Gastrocnemius medialis (tissue), 4 donors: Measurements from ENCODE around the gene KLHDC7A. TPM values are rescaled to one million over a fixed set of nuclear protein-coding genes. Genes with fewer than 3 reads are reported as not detected.

Source experiments
- ATAC-seq, 2 donors: fragments of 150-250 bp; one replicate each; pipeline ENCODE4 v1.9.1; 2016
- DNase-seq, 2 donors: peaks; one replicate each; pipeline ENCODE4 v3.0.0-alpha.2; 2019
- H3K27ac ChIP-seq, 4 donors: fragments of 200-600 bp; sonication (generic); 1 replicate in 1 of 4; 2 replicates in 3 of 4; pipeline ENCODE4 v1.5.1; 2016 to 2018; ENCODE audit warnings: mild to moderate bottlenecking in 2 of 4, moderate library complexity in 1 of 4
- H3K27me3 ChIP-seq, 3 donors: fragments of 200-600 bp; sonication (generic) in 2 of 3; 1 replicate in 1 of 3; 2 replicates in 2 of 3; pipeline versions ENCODE4 v1.5.1 to v1.6.0; 2016 to 2019; ENCODE audit warnings: mild to moderate bottlenecking in 1 of 3, moderate library complexity in 1 of 3
- H3K36me3 ChIP-seq, 2 donors: fragments of 200-600 bp; sonication (generic) in 1 of 2; one replicate each; pipeline ENCODE4 v1.5.1; 2017 to 2018
- H3K4me1 ChIP-seq, 2 donors: fragments of 200-600 bp; sonication (generic) in 1 of 2; one replicate each; pipeline ENCODE4 v1.5.1; 2016 to 2017; ENCODE audit warnings: mild to moderate bottlenecking in 2 of 2
- H3K4me3 ChIP-seq, 4 donors: fragments of 200-600 bp; sonication (generic) in 3 of 4; 1 replicate in 1 of 4; 2 replicates in 3 of 4; pipeline ENCODE4 v1.5.1; 2016 to 2019; ENCODE audit warnings: mild to moderate bottlenecking in 2 of 4
- H3K9me3 ChIP-seq, 3 donors: fragments of 200-600 bp; sonication (generic) in 2 of 3; 1 replicate in 1 of 3; 2 replicates in 2 of 3; pipeline ENCODE4 v1.5.1; 2016 to 2019
- POLR2A ChIP-seq, 2 donors: fragments of 450-650 bp; IDR thresholded peaks; one replicate each; pipeline ENCODE4 v1.6.1; 2017; ENCODE audit warnings: antibody characterized with exemption in 2 of 2, mild to moderate bottlenecking in 2 of 2, moderate library complexity in 2 of 2
- in situ Hi-C, 4 donors: fragments of 200-750 bp; cut with MboI; loops; one replicate each; pipeline versions ENCODE4 v1.15.0 to v1.8.0; 2017; ENCODE audit warnings: low sequenced_read_pairs in 4 of 4
- intact Hi-C: fragments of 100-400 bp; cut with DNase I; formaldehyde crosslinking; loops from one replicate; pipeline ENCODE4 v1.15.1; 2023; ENCODE audit warnings: low total_unique reads
- total RNA-seq, 4 donors: library from RNA; depleted of rRNA; stranded (reverse); fragments of >200 nt; gene quantifications; one replicate each; pipeline versions ENCODE4 v1.1.0 to v1.2.3, GENCODE V29; 2016
- TF ChIP-seq, protein P1 (sequence below), 5 experiments: fragments of 450-650 bp in 3 of 5; fragments of 200-600 bp in 2 of 5; sonication (generic) in 2 of 5; IDR thresholded peaks in 4 of 5; conservative IDR thresholded peaks in 1 of 5; 1 replicate in 4 of 5; 2 replicates in 1 of 5; pipeline ENCODE4 v1.5.1; 2016 to 2019; ENCODE audit warnings: antibody characterized with exemption in 5 of 5, mild to moderate bottlenecking in 3 of 5, moderate library complexity in 3 of 5

KLHDC7A gene
- total RNA-seq, 4 donors from 2014 or later: 0.13 TPM; not detected in 3

DNA sequence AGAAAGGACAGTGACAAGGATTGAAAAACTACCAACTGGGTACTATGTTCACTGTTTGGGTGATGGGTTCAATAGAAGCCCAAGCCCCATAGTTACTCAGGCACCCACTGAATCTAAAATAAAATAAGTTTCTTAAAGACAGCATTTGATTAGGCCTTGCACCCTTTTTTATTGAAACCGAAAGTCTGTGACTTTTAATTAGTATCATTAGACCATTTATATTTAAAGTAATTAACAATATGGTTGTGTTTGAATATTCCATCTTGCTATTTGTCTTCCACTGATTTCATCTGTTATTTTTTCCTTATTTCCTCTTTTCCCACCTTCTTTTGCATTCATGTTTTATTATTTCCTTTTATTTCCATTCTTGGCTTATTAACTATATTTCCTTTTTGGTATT is 27.4 kb downstream of the KLHDC7A start:
- in situ Hi-C loops: no loop called here
- intact Hi-C loops: no loop called here
- Histone ChIP-seq H3K4me1 (no peaks in the 10 kb centered on the region), H3K9me3 (no peaks in the 10 kb centered on the region), H3K27ac (no peak overlapping the region), H3K27me3 (peaks cover 0 to 3% (median 0%) of the 10 kb centered on the region in 3 donors), H3K36me3 (no peaks in the 10 kb centered on the region), H3K4me3 (no peak overlapping the region)
- no peak for DNase-seq
- no peak for TF ChIP-seq POLR2A (IDR thresholded peaks at IDR 0.05)
- TF ChIP-seq, protein P1, sequence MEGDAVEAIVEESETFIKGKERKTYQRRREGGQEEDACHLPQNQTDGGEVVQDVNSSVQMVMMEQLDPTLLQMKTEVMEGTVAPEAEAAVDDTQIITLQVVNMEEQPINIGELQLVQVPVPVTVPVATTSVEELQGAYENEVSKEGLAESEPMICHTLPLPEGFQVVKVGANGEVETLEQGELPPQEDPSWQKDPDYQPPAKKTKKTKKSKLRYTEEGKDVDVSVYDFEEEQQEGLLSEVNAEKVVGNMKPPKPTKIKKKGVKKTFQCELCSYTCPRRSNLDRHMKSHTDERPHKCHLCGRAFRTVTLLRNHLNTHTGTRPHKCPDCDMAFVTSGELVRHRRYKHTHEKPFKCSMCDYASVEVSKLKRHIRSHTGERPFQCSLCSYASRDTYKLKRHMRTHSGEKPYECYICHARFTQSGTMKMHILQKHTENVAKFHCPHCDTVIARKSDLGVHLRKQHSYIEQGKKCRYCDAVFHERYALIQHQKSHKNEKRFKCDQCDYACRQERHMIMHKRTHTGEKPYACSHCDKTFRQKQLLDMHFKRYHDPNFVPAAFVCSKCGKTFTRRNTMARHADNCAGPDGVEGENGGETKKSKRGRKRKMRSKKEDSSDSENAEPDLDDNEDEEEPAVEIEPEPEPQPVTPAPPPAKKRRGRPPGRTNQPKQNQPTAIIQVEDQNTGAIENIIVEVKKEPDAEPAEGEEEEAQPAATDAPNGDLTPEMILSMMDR (IDR thresholded peaks at IDR 0.05 in 4 of 5, conservative IDR thresholded peaks at IDR 0.05 in 1 of 5): no peak
- no peak for ATAC-seq

DNA sequence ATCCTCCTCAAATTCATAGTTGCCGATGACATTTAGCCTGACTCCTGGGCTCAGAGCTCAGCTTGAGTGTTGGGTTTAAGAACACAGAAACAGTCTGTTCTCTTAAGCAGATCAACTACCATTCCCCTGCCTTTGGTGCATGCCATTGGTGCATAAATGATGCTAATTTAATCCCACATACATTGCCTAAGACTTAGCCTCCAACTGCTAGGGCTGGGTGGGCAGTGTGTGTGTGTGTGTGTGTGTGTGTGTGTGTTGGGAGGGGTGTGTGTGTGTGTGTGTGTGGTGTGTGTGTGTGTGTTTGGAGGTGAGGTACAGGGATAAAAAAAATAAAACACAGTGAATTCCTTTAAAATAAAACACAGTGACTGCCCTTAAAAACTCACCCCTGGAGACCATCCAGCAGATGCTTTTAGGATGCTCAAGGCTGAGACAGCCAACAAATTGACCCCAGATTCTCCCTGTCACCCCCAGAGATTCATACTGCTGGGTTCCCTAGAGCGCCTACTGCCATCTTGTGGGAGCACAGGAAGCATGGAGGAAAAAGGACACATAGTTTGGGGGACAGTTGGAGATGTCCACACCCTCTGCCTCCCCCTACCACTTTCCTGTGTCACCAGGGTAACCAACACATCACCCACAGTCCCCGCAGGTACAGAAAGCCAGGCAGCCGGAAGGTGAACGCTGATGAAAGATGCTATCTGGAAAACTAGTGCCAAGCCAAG is 30.6 kb downstream of the KLHDC7A start:
- DNase-seq (no peak), ATAC-seq (no peak)
- intact Hi-C loops (no loop called here), in situ Hi-C loops (no loop called here)
- Histone ChIP-seq H3K4me1 (no peaks in the 10 kb centered on the region), H3K36me3 (no peaks in the 10 kb centered on the region), H3K9me3 (peaks cover 0 to 5% (median 0%) of the 10 kb centered on the region in 3 donors), H3K27me3 (peaks cover 0 to 6% (median 3%) of the 10 kb centered on the region in 3 donors), H3K27ac (no peak overlapping the region), H3K4me3 (no peak overlapping the region)
- TF ChIP-seq, protein P1 (IDR thresholded peaks at IDR 0.05 in 4 of 5, conservative IDR thresholded peaks at IDR 0.05 in 1 of 5): no peak
- no peak for TF ChIP-seq POLR2A (IDR thresholded peaks at IDR 0.05)

DNA sequence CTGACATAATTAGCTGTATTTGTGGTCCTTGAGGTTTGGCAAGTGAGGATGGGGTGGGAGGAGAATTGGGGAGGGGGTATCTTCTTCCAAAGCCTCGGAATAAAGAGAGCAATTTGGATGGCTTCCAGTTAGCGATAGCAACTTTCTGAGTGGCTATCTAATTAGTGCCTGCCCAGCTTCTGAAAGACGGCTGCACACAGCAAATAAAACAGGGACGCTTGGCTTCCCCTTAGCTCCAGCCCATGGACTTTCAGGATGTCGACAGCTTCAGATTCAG is 31.1 kb downstream of the KLHDC7A start:
- Histone ChIP-seq H3K36me3 (no peaks in the 10 kb centered on the region), H3K4me3 (no peak overlapping the region), H3K27ac (no peak overlapping the region), H3K9me3 (peaks cover 0 to 10% (median 0%) of the 10 kb centered on the region in 3 donors), H3K27me3 (peaks cover 0 to 6% (median 3%) of the 10 kb centered on the region in 3 donors), H3K4me1 (no peaks in the 10 kb centered on the region)
- in situ Hi-C loops (no loop called here), intact Hi-C loops (no loop called here)
- DNase-seq: no peak
- no peak for ATAC-seq
- TF ChIP-seq, protein P1 (IDR thresholded peaks at IDR 0.05 in 4 of 5, conservative IDR thresholded peaks at IDR 0.05 in 1 of 5): no peak
- no peak for TF ChIP-seq POLR2A (IDR thresholded peaks at IDR 0.05)

DNA sequence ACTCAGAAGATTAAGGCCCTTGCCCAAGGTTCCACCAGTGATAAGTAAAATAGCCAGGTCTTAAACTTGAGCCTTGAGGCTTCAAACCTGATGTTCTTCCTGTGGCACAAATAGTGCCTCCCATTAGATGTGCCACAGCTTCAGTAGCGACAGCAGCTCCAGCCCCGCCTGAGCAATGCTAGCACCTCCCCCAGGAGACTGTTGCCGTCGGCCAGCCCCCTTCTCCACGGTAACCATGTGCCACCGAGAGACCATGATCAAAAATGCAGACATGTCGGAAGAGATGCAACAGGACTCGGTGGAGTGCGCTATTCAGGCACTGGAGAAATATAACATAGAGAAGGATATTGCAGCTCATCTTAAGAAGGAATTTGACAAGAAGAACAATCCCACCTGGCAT is 32.2 kb downstream of the KLHDC7A start:
- Histone ChIP-seq H3K9me3 (peaks cover 0 to 11% (median 0%) of the 10 kb centered on the region in 3 donors), H3K36me3 (no peaks in the 10 kb centered on the region), H3K4me3 (no peak overlapping the region), H3K27ac (no peak overlapping the region), H3K4me1 (no peaks in the 10 kb centered on the region), H3K27me3 (peaks cover 0 to 6% (median 3%) of the 10 kb centered on the region in 3 donors)
- ATAC-seq (no peak), DNase-seq (no peak)
- intact Hi-C loops (no loop called here), in situ Hi-C loops (no loop called here)
- no peak for TF ChIP-seq POLR2A (IDR thresholded peaks at IDR 0.05)
- TF ChIP-seq, protein P1 (IDR thresholded peaks at IDR 0.05 in 4 of 5, conservative IDR thresholded peaks at IDR 0.05 in 1 of 5): no peak

DNA sequence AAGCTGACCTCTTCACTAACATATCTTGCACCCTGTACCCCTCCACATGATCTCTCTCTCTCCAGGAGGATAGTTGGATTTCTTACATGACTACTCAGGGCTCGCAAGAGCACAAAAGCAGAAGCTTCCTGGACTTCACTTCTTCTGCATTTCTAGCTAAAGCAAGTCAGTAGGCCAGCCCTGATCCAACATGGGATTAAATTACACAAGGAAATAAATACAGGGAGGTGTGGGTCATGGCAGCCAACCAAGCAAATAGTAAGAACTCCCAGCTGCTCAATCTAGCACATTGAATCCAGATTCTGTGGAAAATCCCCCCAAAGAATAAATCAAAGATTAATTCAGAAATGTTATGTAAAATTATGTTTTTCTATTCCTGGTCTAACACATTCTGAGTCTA is 33.3 kb downstream of the KLHDC7A start:
- H3K27ac ChIP-seq: no peak overlapping the region
- TF ChIP-seq, protein P1 (IDR thresholded peaks at IDR 0.05 in 4 of 5, conservative IDR thresholded peaks at IDR 0.05 in 1 of 5): no peak
- TF ChIP-seq POLR2A (IDR thresholded peaks at IDR 0.05): no peak
- peaks cover 0 to 11% (median 0%) of the 10 kb centered on the region in 3 donors for H3K9me3 ChIP-seq
- ATAC-seq: no peak
- H3K36me3 ChIP-seq: no peaks in the 10 kb centered on the region
- peaks cover 0 to 6% (median 3%) of the 10 kb centered on the region in 3 donors for H3K27me3 ChIP-seq
- in situ Hi-C loops (no loop called here), intact Hi-C loops (no loop called here)
- H3K4me3 ChIP-seq: no peak overlapping the region
- H3K4me1 ChIP-seq: no peaks in the 10 kb centered on the region
- DNase-seq: no peak
